BLaER1 treated with 17β-estradiol and CSF1 and Interleukin-3, amounts not matched to agents 10 nM and 100 nM (cell line): ENCODE results near the gene PRMT3.
"Not testable (repeated sequence)": the region's sequence is repeated elsewhere in the genome, so short reads cannot be mapped to it uniquely, and the experiment has no call there.

Experiments
- H3K27ac ChIP-seq, 11 experiments: shearing (Covaris generic); formaldehyde crosslinking; 2 replicates each; pipeline ENCODE4 v1.8.1; 2022
- H3K27me3 ChIP-seq, 11 experiments: shearing (Covaris generic); formaldehyde crosslinking; 2 replicates each; pipeline ENCODE4 v1.8.1; 2022
- H3K36me3 ChIP-seq, 11 experiments: shearing (Covaris generic); formaldehyde crosslinking; 2 replicates each; pipeline ENCODE4 v1.8.1; 2022
- H3K4me1 ChIP-seq, 10 experiments: shearing (Covaris generic); formaldehyde crosslinking; 2 replicates each; pipeline ENCODE4 v1.8.1; 2022
- H3K4me2 ChIP-seq, 11 experiments: shearing (Covaris generic); formaldehyde crosslinking; 2 replicates each; pipeline ENCODE4 v1.8.1; 2022
- H3K4me3 ChIP-seq, 10 experiments: shearing (Covaris generic); formaldehyde crosslinking; 2 replicates each; pipeline ENCODE4 v1.8.1; 2022
- H3K9ac ChIP-seq, 11 experiments: shearing (Covaris generic); formaldehyde crosslinking; 2 replicates each; pipeline ENCODE4 v1.8.1; 2022
- H3K9me3 ChIP-seq, 11 experiments: shearing (Covaris generic); formaldehyde crosslinking; replicated peaks in 1 of 11; 2 replicates each; pipeline ENCODE4 v1.8.1; 2022
- H4K20me1 ChIP-seq, 11 experiments: shearing (Covaris generic); formaldehyde crosslinking; 2 replicates each; pipeline ENCODE4 v1.8.1; 2022
- Cebpa-rat ChIP-seq, 11 experiments: shearing (Covaris generic); IDR thresholded peaks; 2 replicates each; pipeline ENCODE4 v1.8.1; 2022

Gene PRMT3

DNA sequence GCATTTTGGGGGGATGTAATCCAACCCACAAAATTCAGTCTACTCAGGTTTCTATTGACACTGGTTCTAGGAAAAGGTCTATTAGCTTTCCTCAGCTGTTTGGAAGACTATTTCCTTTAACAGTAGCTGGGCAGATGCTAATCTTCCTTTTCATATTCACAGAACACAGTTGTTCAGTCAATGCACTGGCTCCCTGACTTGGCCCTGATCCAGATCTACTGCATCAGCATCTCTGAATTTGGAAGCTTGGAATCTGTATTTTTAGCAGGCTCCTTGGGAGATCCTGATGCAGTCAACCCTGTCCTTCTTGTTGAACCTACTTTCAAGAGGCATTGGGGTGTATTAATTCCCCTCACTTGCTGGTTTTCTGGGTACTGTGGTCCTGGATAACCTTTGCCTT, 17.7 kb upstream of the PRMT3 start:
- no peaks in the 10 kb centered on the region for H4K20me1 ChIP-seq
- no peak overlapping the region for H3K4me2 ChIP-seq
- 0 out of 22 replicates have a peak, but pooled peaks cover 0 to 5% (median 0%) of the 10 kb centered on the region in 11 experiments for H3K9me3 ChIP-seq
- no peak overlapping the region for H3K4me3 ChIP-seq
- H3K36me3 ChIP-seq, result peaks cover 4 to 32% (median 19%) of the 10 kb centered on the region in 11 experiments; a peak in 18 of 22 replicates
- no peak for TF ChIP-seq Cebpa-rat (IDR thresholded peaks at IDR 0.05)
- H3K4me1 ChIP-seq, result peaks cover 1 to 38% (median 16%) of the 10 kb centered on the region in 10 experiments; a peak in 19 of 20 replicates
- no peak overlapping the region for H3K9ac ChIP-seq
- 0 out of 22 replicates have a peak, but pooled peaks cover 0 to 1% (median 0%) of the 10 kb centered on the region in 11 experiments for H3K27me3 ChIP-seq
- no peak overlapping the region for H3K27ac ChIP-seq

DNA sequence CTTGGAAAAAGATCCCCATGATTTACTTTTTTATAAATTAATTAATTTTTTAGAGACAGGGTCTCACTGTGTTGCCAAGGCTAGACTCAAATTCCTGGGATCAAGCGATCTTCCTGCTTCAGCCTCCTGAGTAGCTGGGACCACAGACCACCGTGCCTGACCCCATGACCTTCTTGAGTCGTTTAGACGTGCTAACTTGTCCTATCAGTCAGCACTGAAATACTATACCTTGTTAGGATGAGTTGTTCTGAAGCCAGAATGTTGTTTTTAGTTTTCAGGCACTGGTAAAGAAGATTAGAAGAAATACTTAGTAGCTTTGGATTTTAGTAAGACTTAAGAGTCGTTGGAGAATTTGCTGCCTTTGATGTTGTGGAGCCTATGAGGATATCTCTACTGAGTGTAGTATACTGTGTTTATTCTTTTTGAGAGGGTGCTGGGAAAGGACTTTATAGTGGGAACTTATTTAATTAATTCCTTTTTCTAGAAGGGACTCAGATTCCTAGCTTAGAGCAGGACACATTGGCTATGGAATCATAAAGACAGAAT, 15.4 kb upstream of the PRMT3 start:
- no peaks in the 10 kb centered on the region for H4K20me1 ChIP-seq
- no peak for TF ChIP-seq Cebpa-rat (IDR thresholded peaks at IDR 0.05)
- H3K4me2 ChIP-seq, result no peak overlapping the region
- no peak overlapping the region for H3K27ac ChIP-seq
- H3K9me3 ChIP-seq, result 0 out of 22 replicates have a peak, but pooled peaks cover 0 to 5% (median 0%) of the 10 kb centered on the region in 11 experiments
- H3K4me3 ChIP-seq, result no peak overlapping the region
- no peak overlapping the region for H3K9ac ChIP-seq
- no peaks in the 10 kb centered on the region for H3K27me3 ChIP-seq
- H3K36me3 ChIP-seq, result peaks cover 9 to 50% (median 27%) of the 10 kb centered on the region in 11 experiments
- peaks cover 6 to 23% (median 14%) of the 10 kb centered on the region in 10 experiments; a peak in 18 of 20 replicates for H3K4me1 ChIP-seq

DNA sequence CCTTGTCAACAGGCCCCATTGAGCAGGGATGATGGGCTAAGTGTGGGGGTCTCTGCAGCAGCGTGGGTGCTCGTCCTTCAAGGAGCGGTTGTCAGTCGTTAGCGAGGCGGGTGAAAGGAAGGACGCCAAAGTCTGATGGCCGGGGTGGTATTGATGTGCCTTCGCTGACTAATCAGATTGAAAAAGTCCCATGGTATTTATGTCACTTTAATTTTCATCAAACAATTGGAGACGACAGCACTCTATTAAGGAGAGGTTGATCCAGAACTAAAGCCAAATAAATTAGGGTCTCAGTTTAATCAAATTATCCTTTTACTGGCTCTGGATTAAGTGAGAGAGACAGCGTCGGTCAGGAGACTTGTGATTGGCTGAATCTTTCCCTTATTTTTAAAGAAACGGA, 14.4 kb upstream of the PRMT3 start:
- Histone ChIP-seq H3K36me3 (peaks cover 11 to 60% (median 35%) of the 10 kb centered on the region in 11 experiments; a peak in 21 of 22 replicates), H3K9me3 (0 out of 22 replicates have a peak, but pooled peaks cover 0 to 5% (median 0%) of the 10 kb centered on the region in 11 experiments), H3K9ac (no peak overlapping the region), H3K27me3 (no peaks in the 10 kb centered on the region), H4K20me1 (no peaks in the 10 kb centered on the region), H3K27ac (no peak overlapping the region), H3K4me3 (no peak overlapping the region), H3K4me1 (peaks cover 5 to 14% (median 9%) of the 10 kb centered on the region in 10 experiments; a peak in 17 of 20 replicates), H3K4me2 (no peak overlapping the region)
- TF ChIP-seq Cebpa-rat (IDR thresholded peaks at IDR 0.05), result no peak

DNA sequence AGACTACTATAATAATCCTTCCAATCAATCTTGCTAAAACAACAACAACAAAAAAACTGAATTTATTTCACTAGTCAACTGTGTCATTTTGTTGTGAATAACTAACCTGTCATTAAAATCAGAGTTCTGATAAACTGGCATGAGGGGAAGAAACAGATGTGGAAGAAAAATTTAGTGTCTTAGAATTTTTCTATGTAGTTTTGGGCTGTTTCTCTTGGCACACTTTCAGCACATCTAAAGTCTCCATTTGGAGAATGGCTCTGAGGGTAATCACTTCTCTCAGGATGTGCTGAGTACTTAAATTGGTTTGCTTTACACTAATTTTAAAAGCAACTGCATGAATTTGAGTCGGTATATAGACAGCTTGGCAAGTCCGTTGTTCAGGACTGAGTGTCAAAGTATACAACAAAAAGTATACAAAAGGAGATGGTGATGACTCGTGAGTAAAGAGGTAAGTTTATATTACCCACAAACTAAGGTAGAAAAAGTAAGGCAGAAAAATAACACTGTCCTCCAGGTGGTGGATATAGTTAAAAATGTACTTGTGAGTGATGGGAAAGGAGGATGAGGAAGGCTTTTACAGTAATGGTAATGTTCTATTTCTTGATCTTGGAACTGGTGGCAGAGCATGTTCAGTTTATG, 13.8 kb upstream of the PRMT3 start:
- H3K9ac ChIP-seq, result no peak overlapping the region
- H4K20me1 ChIP-seq, result no peaks in the 10 kb centered on the region
- no peak for TF ChIP-seq Cebpa-rat (IDR thresholded peaks at IDR 0.05)
- H3K27ac ChIP-seq, result no peak overlapping the region
- H3K9me3 ChIP-seq, result 0 out of 22 replicates have a peak, but pooled peaks cover 0 to 5% (median 0%) of the 10 kb centered on the region in 11 experiments
- no peaks in the 10 kb centered on the region for H3K27me3 ChIP-seq
- peaks cover 17 to 66% (median 38%) of the 10 kb centered on the region in 11 experiments for H3K36me3 ChIP-seq
- H3K4me2 ChIP-seq, result no peak overlapping the region
- no peak overlapping the region for H3K4me3 ChIP-seq
- H3K4me1 ChIP-seq, result peaks cover 5 to 10% (median 7%) of the 10 kb centered on the region in 10 experiments; a peak in 17 of 20 replicates

DNA sequence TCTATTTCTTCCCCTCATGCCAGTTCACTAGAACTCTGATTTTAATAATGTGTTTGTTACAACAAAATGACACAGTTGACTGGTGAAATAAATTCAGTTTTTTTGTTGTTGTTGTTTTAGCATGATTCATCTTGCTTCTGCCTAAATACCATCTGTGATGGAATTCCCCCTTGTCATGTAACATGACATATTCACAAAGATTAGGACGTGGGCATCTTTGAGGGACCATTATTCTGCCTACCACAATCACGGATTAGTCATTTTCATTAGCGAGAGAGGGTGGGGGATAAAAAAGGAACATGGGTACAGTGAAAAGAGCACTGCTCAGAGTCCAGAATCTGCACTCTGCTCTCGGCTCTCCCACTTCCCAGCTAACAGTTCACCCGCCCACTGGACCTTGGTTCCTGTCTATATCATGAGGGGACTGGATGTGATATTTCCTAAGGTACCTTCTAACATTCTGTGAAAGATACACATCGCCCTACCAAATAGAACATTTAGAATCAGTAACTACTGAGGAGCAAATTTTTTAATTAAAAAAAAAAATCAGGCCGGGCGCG, 12.7 kb upstream of the PRMT3 start:
- no peak for TF ChIP-seq Cebpa-rat (IDR thresholded peaks at IDR 0.05)
- Histone ChIP-seq H3K4me1 (peaks cover 5 to 10% (median 7%) of the 10 kb centered on the region in 10 experiments; a peak in 16 of 20 replicates), H3K4me3 (no peak overlapping the region), H3K27me3 (no peaks in the 10 kb centered on the region), H3K4me2 (peak overlapping the region in 4 of 11 experiments; percentile 27 to 44 (median 34); a peak in 4 of 22 replicates), H3K36me3 (peaks cover 27 to 74% (median 45%) of the 10 kb centered on the region in 11 experiments), H3K9me3 (0 out of 22 replicates have a peak, but pooled peaks cover 0 to 5% (median 0%) of the 10 kb centered on the region in 11 experiments), H3K9ac (no peak overlapping the region), H4K20me1 (no peaks in the 10 kb centered on the region), H3K27ac (0 out of 22 replicates have a peak overlapping the region, but pooled peaks of 1 of the 11 experiments have one; percentile 5)

DNA sequence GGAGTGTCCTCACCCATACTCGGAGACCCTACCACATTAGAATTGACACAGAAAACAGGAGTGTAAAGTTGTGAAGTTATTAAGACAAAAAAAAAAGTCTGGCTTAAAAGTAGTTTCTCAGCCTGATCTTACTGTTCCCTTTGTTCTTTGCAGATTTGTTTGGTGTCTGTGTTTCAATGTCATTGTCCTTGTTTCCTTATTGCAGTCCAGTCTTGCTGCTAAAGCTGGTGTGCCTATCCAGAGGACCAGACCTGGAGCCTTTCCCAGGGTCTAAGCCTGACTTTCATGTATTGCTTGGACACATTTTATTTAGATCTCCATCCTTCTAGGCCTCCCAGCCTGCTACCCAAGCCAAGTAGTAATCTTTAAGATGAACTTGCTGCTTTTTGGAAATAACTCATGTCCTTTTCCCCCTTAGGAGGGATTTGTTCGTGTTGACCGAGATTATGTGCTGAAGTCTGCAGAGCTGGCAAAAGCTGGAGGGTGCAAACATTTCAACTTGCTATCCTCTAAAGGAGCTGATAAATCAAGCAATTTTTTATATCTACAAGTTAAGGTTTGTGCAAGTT, 11.3 kb upstream of the PRMT3 start:
- Histone ChIP-seq H4K20me1 (no peaks in the 10 kb centered on the region), H3K4me1 (peaks cover 5 to 10% (median 7%) of the 10 kb centered on the region in 10 experiments; a peak in 16 of 20 replicates), H3K4me3 (no peak overlapping the region), H3K4me2 (no peak overlapping the region), H3K27ac (no peak overlapping the region), H3K9ac (no peak overlapping the region), H3K36me3 (peaks cover 26 to 66% (median 42%) of the 10 kb centered on the region in 11 experiments), H3K9me3 (no peaks in the 10 kb centered on the region), H3K27me3 (no peaks in the 10 kb centered on the region)
- no peak for TF ChIP-seq Cebpa-rat (IDR thresholded peaks at IDR 0.05)

DNA sequence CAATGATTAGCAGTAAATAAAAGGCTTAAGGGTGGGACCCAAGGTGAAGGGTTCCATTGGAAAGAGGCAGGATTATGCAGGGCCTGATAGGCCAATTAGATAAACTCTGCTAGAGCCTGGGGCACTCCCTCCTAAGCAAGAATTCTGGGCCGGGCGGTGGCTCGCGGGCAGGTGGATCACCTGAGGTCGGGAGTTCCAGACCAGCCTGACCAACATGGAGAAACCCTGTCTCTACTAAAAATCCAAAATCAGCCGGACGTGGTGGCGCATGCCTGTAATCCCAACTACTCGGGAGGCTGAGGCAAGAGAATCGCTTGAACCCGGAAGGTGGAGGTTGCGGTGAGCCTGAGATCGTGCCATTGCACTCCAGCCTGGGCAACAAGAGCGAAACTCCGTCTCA, 1.5 kb upstream of the PRMT3 start:
- H4K20me1 ChIP-seq, H3K9me3 ChIP-seq, H3K4me3 ChIP-seq, H3K9ac ChIP-seq, H3K27me3 ChIP-seq: not testable (repeated sequence)
- H3K4me2 ChIP-seq, result peak overlapping the region in 5 of 11 experiments; percentile 76 to 92 (median 87); a peak in 6 of 22 replicates
- peaks cover 8 to 22% (median 14%) of the 10 kb centered on the region in 10 experiments; a peak in 19 of 20 replicates for H3K4me1 ChIP-seq
- H3K36me3 ChIP-seq, result peaks cover 12 to 38% (median 22%) of the 10 kb centered on the region in 11 experiments; a peak in 19 of 22 replicates
- peak overlapping the region in 2 of 11 experiments; percentile 93 to 95; a peak in 4 of 22 replicates for H3K27ac ChIP-seq

DNA sequence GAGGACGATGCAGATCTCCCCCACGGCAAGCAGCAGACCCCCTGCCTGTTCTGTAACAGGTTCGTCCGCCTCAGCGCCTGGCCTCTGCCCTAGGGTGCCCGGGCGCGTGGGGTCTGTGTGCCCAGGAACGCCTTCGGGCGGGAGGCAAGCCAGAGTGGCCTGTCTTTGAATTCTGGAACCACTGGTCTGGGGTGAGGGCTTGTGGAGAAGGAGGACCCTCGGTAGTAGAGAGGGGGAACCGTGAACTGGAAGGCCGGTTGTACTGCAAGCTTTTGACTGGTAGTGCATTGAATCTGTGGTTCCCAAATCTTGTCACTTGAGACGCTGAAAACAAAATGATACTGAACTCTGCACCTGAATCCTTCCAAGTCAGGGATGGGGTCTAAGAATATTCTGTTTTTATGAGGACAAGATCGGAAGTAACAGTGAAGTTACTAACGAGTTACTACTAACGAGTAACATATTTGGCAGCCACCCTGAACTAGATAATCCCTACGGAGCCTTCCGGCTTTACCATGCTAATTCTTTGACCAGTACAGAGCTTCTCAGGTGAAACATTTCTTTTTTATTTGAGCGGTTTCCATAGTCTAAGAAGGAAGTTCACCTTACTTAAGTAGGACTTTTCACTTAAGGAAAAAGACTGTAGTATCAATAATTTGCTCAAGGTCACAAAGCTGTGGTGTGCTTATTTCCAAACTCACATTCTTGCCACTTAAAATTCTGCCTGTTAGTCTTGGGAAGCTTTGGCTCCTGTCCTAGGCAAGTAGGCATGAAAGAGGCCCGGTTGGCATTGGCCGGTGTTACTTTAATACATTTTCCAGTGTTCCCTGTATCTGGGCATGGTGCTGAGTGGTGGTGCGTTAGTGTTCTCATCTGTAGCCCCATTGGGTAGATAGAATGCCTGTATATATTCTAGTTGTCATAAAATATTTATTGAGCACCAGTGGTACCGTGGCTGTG, 860 bp downstream of the PRMT3 start:
- H4K20me1 ChIP-seq, result no peaks in the 10 kb centered on the region
- H3K27ac ChIP-seq, result peak overlapping the region; percentile 81 to 99 (median 93)
- H3K4me3 ChIP-seq, result peak overlapping the region; percentile 75 to 91 (median 80)
- H3K9me3 ChIP-seq, result no peaks in the 10 kb centered on the region
- H3K4me2 ChIP-seq, result peak overlapping the region; percentile 81 to 95 (median 89)
- H3K9ac ChIP-seq, result peak overlapping the region; percentile 90 to 99 (median 92)
- no peaks in the 10 kb centered on the region for H3K27me3 ChIP-seq
- H3K4me1 ChIP-seq, result peaks cover 8 to 22% (median 14%) of the 10 kb centered on the region in 10 experiments; a peak in 19 of 20 replicates
- TF ChIP-seq Cebpa-rat (IDR thresholded peaks at IDR 0.05), result no peak
- H3K36me3 ChIP-seq, result peaks cover 11 to 40% (median 27%) of the 10 kb centered on the region in 11 experiments
